HUDEP-2 (cell line): ENCODE results near the gene DOCK4.
"Not testable (repeated sequence)": the region's sequence is repeated elsewhere in the genome, so short reads cannot be mapped to it uniquely, and the experiment has no call there.

Source experiments
- DNase-seq, 76 experiments: peaks; one replicate each; lab custom pipeline; 2025; ENCODE audit not compliant: unreplicated experiment in 76 of 76; lab: John Stamatoyannopoulos, UW

Gene DOCK4

GRCh38 chr7:112206238-112206990 lies at the start of gene DOCK4, which contains the start of gene ZNF277:
TSS of gene DOCK4 (minus strand) at chr7:112206399. CDS start at chr7:112206138, 261 bp downstream.
TSS of gene ZNF277 (plus strand) at chr7:112206695. CDS start at chr7:112206717, 22 bp downstream.
- peak; percentile 60 to 98 (median 95) for DNase-seq

GRCh38 chr7:112255388-112255720 lies 49.2 kb upstream of the DOCK4 start:
- no peak for DNase-seq

GRCh38 chr7:112254709-112255387 lies 48.6 kb upstream of the DOCK4 start:
- no peak for DNase-seq

- no peak for DNase-seq
Observed at GRCh38 chr7:112254156-112254555, 48.0 kb upstream of the DOCK4 start.

GRCh38 chr7:112252691-112253090 lies 46.5 kb upstream of the DOCK4 start:
- DNase-seq, result no peak

- DNase-seq, result no peak
Observed at GRCh38 chr7:112252141-112252540, 45.9 kb upstream of the DOCK4 start.

GRCh38 chr7:112249967-112250366 lies 43.8 kb upstream of the DOCK4 start:
- DNase-seq, result not testable (repeated sequence)

GRCh38 chr7:112248598-112248997 lies 42.4 kb upstream of the DOCK4 start:
- DNase-seq, result no peak

- DNase-seq, result no peak
Observed at GRCh38 chr7:112238852-112239610, 32.8 kb upstream of the DOCK4 start.

- no peak for DNase-seq
Observed at GRCh38 chr7:112238330-112238729, 32.1 kb upstream of the DOCK4 start.

- DNase-seq, result no peak
Observed at GRCh38 chr7:112236597-112236996, 30.4 kb upstream of the DOCK4 start.

GRCh38 chr7:112234147-112234546 lies 27.9 kb upstream of the DOCK4 start:
- no peak for DNase-seq

- no peak for DNase-seq
Observed at GRCh38 chr7:112233048-112233697, 27.0 kb upstream of the DOCK4 start.

GRCh38 chr7:112232212-112232978 lies 26.2 kb upstream of the DOCK4 start:
- no peak for DNase-seq

GRCh38 chr7:112228632-112229031 lies 22.4 kb upstream of the DOCK4 start:
- DNase-seq, result no peak

GRCh38 chr7:112226701-112227276 lies 20.6 kb upstream of the DOCK4 start:
- DNase-seq, result no peak

- no peak for DNase-seq
Observed at GRCh38 chr7:112225006-112225405, 18.8 kb upstream of the DOCK4 start.

GRCh38 chr7:112224186-112224585 lies 18.0 kb upstream of the DOCK4 start:
- no peak for DNase-seq

- no peak for DNase-seq
Observed at GRCh38 chr7:112223310-112223709, 17.1 kb upstream of the DOCK4 start.

- DNase-seq, result no peak
Observed at GRCh38 chr7:112220877-112221434, 14.8 kb upstream of the DOCK4 start.
